IMR-90 (cell line): ENCODE data around the gene AP5B1. TPM values are rescaled to one million over a fixed set of nuclear protein-coding genes. Genes with fewer than 3 reads are reported as not detected.

Source experiments
- ATAC-seq: fragments of 200-7000 bp; cut with Tn5 transposase; 2 replicates; pipeline ENCODE4 v1.9.1; 2020; ENCODE audit warnings: low read depth, mild to moderate bottlenecking, moderate library complexity
- BruUV-seq: library from RNA; stranded (reverse); fragments of 400-500 nt; replicated peaks from 2 replicates; lab custom pipeline; 2021; lab: Mats Ljungman, UMichigan
- CTCF ChIA-PET: fragments of 300-600 bp; formaldehyde crosslinking; extraction: SDS; loops from one replicate; lab custom pipeline; 2021; ENCODE audit warnings: antibody characterized with exemption; lab: Yijun Ruan, JAX
- POLR2A ChIA-PET: fragments of 300-600 bp; sonication (Branson Sonifier 250); formaldehyde crosslinking; loops from one replicate; lab custom pipeline; 2022; ENCODE audit warnings: antibody characterized with exemption; ENCODE audit not compliant: unreplicated experiment; lab: Charles Lee
- DNase-seq: peaks from one replicate; pipeline ENCODE4 v3.0.0; 2013
- H2AFZ ChIP-seq: replicated peaks from 2 replicates; pipeline ENCODE3; 2013; ENCODE audit warnings: low read length, mild to moderate bottlenecking; ENCODE audit not compliant: poor library complexity
- H2AK5ac ChIP-seq: 2 replicates; pipeline ENCODE4 v1.6.1; 2013; ENCODE audit warnings: low read depth, low read length, inconsistent platforms
- H2AK9ac ChIP-seq: replicated peaks from 2 replicates; pipeline ENCODE3; 2013; ENCODE audit warnings: mild to moderate bottlenecking, low read depth, low read length, moderate library complexity; ENCODE audit not compliant: poor library complexity
- H2BK120ac ChIP-seq: 2 replicates; pipeline ENCODE4 v1.6.1; 2013; ENCODE audit warnings: low read depth, low read length, inconsistent platforms
- H2BK15ac ChIP-seq: 3 replicates; pipeline ENCODE4 v1.6.1; 2013; ENCODE audit warnings: low read depth, low read length, inconsistent platforms
- H2BK20ac ChIP-seq: 2 replicates; pipeline ENCODE4 v1.6.1; 2013; ENCODE audit warnings: low read depth, mild to moderate bottlenecking, inconsistent platforms, low read length, moderate library complexity
- H2BK5ac ChIP-seq: 2 replicates; pipeline ENCODE4 v1.6.1; 2013; ENCODE audit warnings: mild to moderate bottlenecking, low read depth, low read length, inconsistent platforms; ENCODE audit not compliant: poor library complexity, severe bottlenecking
- H3K14ac ChIP-seq: replicated peaks from 2 replicates; pipeline ENCODE4 v1.6.1; 2013; ENCODE audit warnings: low read depth, low read length, inconsistent platforms
- H3K18ac ChIP-seq: 2 replicates; pipeline ENCODE4 v1.6.1; 2013; ENCODE audit warnings: low read depth, low read length, control low read depth
- H3K23ac ChIP-seq: 2 replicates; pipeline ENCODE4 v1.6.1; 2013; ENCODE audit warnings: low read depth, low read length, inconsistent platforms
- H3K27ac ChIP-seq: 2 replicates; pipeline ENCODE4 v1.5.1; 2013; ENCODE audit warnings: mild to moderate bottlenecking, control low read depth, low read length; ENCODE audit not compliant: insufficient read depth
- H3K27me3 ChIP-seq: 2 replicates; pipeline ENCODE4 v1.6.1; 2013; ENCODE audit warnings: low read length; ENCODE audit not compliant: control insufficient read depth, insufficient read depth
- H3K36me3 ChIP-seq: 2 replicates; pipeline ENCODE4 v1.6.1; 2013; ENCODE audit warnings: low read length, mixed read lengths; ENCODE audit not compliant: control insufficient read depth, insufficient read depth
- H3K4ac ChIP-seq: 2 replicates; pipeline ENCODE4 v1.6.1; 2013; ENCODE audit warnings: low read depth, low read length, inconsistent platforms
- H3K4me1 ChIP-seq: 2 replicates; pipeline ENCODE4 v1.6.1; 2013; ENCODE audit warnings: low read length, mixed read lengths; ENCODE audit not compliant: control insufficient read depth, insufficient read depth
- H3K4me2 ChIP-seq: 2 replicates; pipeline ENCODE4 v1.6.1; 2013; ENCODE audit warnings: low read depth, mild to moderate bottlenecking, control low read depth, low read length, moderate library complexity
- H3K4me3 ChIP-seq: 2 replicates; pipeline ENCODE4 v1.5.1; 2013; ENCODE audit warnings: low read depth, mild to moderate bottlenecking, control low read depth, low read length, moderate library complexity; ENCODE audit not compliant: insufficient read depth
- H3K56ac ChIP-seq: 2 replicates; pipeline ENCODE4 v1.6.1; 2013; ENCODE audit warnings: low read length, inconsistent platforms; ENCODE audit not compliant: insufficient read depth; ENCODE audit errors: extremely low read depth
- H3K79me1 ChIP-seq, 2 experiments: 2 replicates each; pipeline ENCODE4 v1.6.1; 2013; ENCODE audit warnings: low read length in 2 of 2, inconsistent platforms in 1 of 2, low read depth in 1 of 2
- H3K9ac ChIP-seq: 2 replicates; pipeline ENCODE4 v1.6.1; 2013; ENCODE audit warnings: low read depth, low read length, control low read depth
- H3K9me1 ChIP-seq: 2 replicates; pipeline ENCODE4 v1.6.1; 2013; ENCODE audit warnings: low read length, inconsistent platforms; ENCODE audit not compliant: insufficient read depth
- H3K9me3 ChIP-seq: 2 replicates; pipeline ENCODE4 v1.6.1; 2013; ENCODE audit warnings: low read length; ENCODE audit not compliant: control insufficient read depth, insufficient read depth
- H4K20me1 ChIP-seq: 2 replicates; pipeline ENCODE4 v1.6.1; 2013; ENCODE audit warnings: low read length, inconsistent platforms; ENCODE audit not compliant: insufficient read depth
- H4K5ac ChIP-seq: 2 replicates; pipeline ENCODE4 v1.6.1; 2013; ENCODE audit warnings: mild to moderate bottlenecking, low read depth, low read length, control low read depth
- H4K8ac ChIP-seq, 2 experiments: 2 replicates each; pipeline ENCODE4 v1.6.1; 2013; ENCODE audit warnings: low read depth in 2 of 2, low read length in 2 of 2, control low read depth in 1 of 2, inconsistent platforms in 1 of 2
- H4K91ac ChIP-seq: 2 replicates; pipeline ENCODE4 v1.6.1; 2013; ENCODE audit warnings: low read depth, low read length, inconsistent platforms; ENCODE audit not compliant: insufficient read depth
- BHLHE40 ChIP-seq: fragments of 150-350 bp; IDR thresholded peaks from 2 replicates; pipeline ENCODE4 v1.6.1; 2016; ENCODE audit warnings: mild to moderate bottlenecking, low read depth, low read length
- CEBPB ChIP-seq: IDR thresholded peaks from 2 replicates; pipeline ENCODE4 v1.6.1; 2012; ENCODE audit warnings: low read depth, low read length, improper control_type of control experiment
- CHD1 ChIP-seq: IDR thresholded peaks from 2 replicates; pipeline ENCODE4 v1.6.1; 2012; ENCODE audit warnings: low read depth, low read length, improper control_type of control experiment
- MAFK ChIP-seq: IDR thresholded peaks from 2 replicates; pipeline ENCODE4 v1.6.1; 2012; ENCODE audit warnings: low read depth, low read length, improper control_type of control experiment
- MAZ ChIP-seq: IDR thresholded peaks from 2 replicates; pipeline ENCODE4 v1.6.1; 2012; ENCODE audit warnings: low read depth, mild to moderate bottlenecking, low read length, improper control_type of control experiment, moderate library complexity, borderline replicate concordance
- MXI1 ChIP-seq: IDR thresholded peaks from 2 replicates; pipeline ENCODE4 v1.6.1; 2012; ENCODE audit warnings: low read depth, mild to moderate bottlenecking, low read length, moderate library complexity, borderline replicate concordance
- RCOR1 ChIP-seq: IDR thresholded peaks from 2 replicates; pipeline ENCODE4 v1.6.1; 2012; ENCODE audit warnings: mild to moderate bottlenecking, low read length, improper control_type of control experiment; ENCODE audit not compliant: insufficient replicate concordance
- RFX5 ChIP-seq: IDR thresholded peaks from 2 replicates; pipeline ENCODE4 v1.8.0; 2012; ENCODE audit warnings: low read depth, mild to moderate bottlenecking, low read length, moderate library complexity
- SMC3 ChIP-seq: fragments of 150-350 bp; IDR thresholded peaks from 2 replicates; pipeline ENCODE4 v1.6.1; 2016; ENCODE audit warnings: low read depth, mild to moderate bottlenecking, antibody characterized with exemption, low read length, moderate library complexity
- WGBS, 2 experiments: methylation state at CpG; one replicate each; pipeline versions ENCODE4 v1.1.5 to v1.1.7; 2013; ENCODE audit warnings: missing lambda C conversion rate in 2 of 2; ENCODE audit not compliant: insufficient read length in 1 of 2; ENCODE audit errors: extremely low coverage in 2 of 2; 5-methylcytosine and 5-hydroxymethylcytosine counted together
- dilution Hi-C: fragments of 300-500 bp; cut with HindIII; formaldehyde crosslinking; loops from one replicate; pipeline ENCODE4 v1.14.3; 2018; ENCODE audit warnings: low sequenced_read_pairs; ENCODE audit not compliant: unreplicated experiment
- in situ Hi-C: fragments of 300-500 bp; cut with MboI; formaldehyde crosslinking; loops from 3 replicates; pipeline ENCODE4 v1.14.3; 2019; ENCODE audit warnings: low sequenced_read_pairs, inconsistent platforms, mixed read lengths
- intact Hi-C: fragments of 100-400 bp; cut with micrococcal nuclease; formaldehyde crosslinking; loops from 2 replicates; pipeline ENCODE4 v1.10.0; 2022
- polyA plus RNA-seq, 3 experiments: library from polyadenylated mRNA; depleted of rRNA; stranded (reverse); fragments of >200 nt; gene quantifications; 2 replicates each; pipeline ENCODE4 v1.2.3, GENCODE V29; 2012; ENCODE audit warnings: low replicate concordance in 1 of 3
- total RNA-seq: library from RNA; depleted of rRNA; stranded (reverse); fragments of >200 nt; gene quantifications from 2 replicates; pipeline ENCODE4 v1.2.3, GENCODE V29; 2012
- TF ChIP-seq, protein P1 (sequence below): fragments of 150-350 bp; IDR thresholded peaks from 2 replicates; pipeline ENCODE4 v1.6.1; 2017; ENCODE audit warnings: mild to moderate bottlenecking, antibody characterized with exemption, low read length, low read depth

AP5B1 gene
- total and polyA plus RNA-seq, 2 of the 4 experiments (the other 2 are of a cell fraction): 2.5 to 5.0 TPM

DNA sequence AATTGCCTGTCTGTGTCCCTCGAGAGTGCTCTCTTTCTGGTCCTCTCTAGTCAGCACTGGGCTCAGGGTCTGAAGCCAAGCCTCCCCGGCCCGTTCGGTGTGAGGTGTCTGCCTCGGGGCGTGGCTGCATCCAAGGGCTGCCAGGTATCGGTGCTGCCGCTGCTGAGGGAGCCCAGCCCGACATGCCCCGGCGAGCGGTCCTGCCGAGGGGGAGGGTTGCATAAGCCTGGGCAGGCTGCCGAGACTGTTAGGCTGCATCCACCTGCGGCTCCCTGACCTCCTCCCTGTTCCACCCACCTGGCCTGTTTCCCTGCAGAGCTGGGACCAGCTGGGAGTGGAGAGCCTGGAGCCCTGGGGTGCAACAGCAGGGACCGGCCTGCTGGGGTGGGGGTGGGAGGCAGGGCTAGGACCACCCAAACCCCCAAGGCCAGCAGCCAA, 12.4 kb upstream of the AP5B1 start:
- Histone ChIP-seq H4K5ac (no peak overlapping the region), H2AFZ (no peak overlapping the region), H3K9me3 (no peaks in the 10 kb centered on the region), H2AK9ac (no peak overlapping the region), H2BK20ac (no peak overlapping the region), H3K27ac (no peak overlapping the region), H2BK120ac (no peak overlapping the region), H4K20me1 (no peaks in the 10 kb centered on the region; the same call in 1 of the 2 replicates), H3K18ac (no peak overlapping the region), H4K91ac (no peak overlapping the region), H2BK5ac (no peak overlapping the region), H4K8ac (no peak overlapping the region), H3K27me3 (peaks cover 75% of the 10 kb centered on the region), H3K9ac (no peak overlapping the region), H3K79me1 (no peaks in the 10 kb centered on the region), H3K4me3 (no peak overlapping the region), H3K9me1 (no peaks in the 10 kb centered on the region), H3K23ac (no peak overlapping the region), H3K4me2 (no peak overlapping the region), H3K36me3 (no peaks in the 10 kb centered on the region), H2AK5ac (no peak overlapping the region), H3K4ac (no peak overlapping the region), H3K4me1 (peaks cover 5% of the 10 kb centered on the region; the same call in 1 of the 2 replicates), H3K56ac (no peak overlapping the region), H3K14ac (no peak overlapping the region), H2BK15ac (no peak overlapping the region)
- BruUV-seq: no TSS peak
- POLR2A ChIA-PET: interaction anchor here (0.7 kb wide), 1 partner anchor 13 kb away, joined by 3 read pairs; no protein-coding TSS in a partner anchor
- WGBS, 2 experiments: 100% methylated on average over 1 of the region's 16 CpGs; no CpG with 5 or more reads in 1 of the 2 experiments
- DNase-seq (no peak), ATAC-seq (no peak)
- TF ChIP-seq, protein P1, sequence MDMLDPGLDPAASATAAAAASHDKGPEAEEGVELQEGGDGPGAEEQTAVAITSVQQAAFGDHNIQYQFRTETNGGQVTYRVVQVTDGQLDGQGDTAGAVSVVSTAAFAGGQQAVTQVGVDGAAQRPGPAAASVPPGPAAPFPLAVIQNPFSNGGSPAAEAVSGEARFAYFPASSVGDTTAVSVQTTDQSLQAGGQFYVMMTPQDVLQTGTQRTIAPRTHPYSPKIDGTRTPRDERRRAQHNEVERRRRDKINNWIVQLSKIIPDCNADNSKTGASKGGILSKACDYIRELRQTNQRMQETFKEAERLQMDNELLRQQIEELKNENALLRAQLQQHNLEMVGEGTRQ: no peak
- TF ChIP-seq MXI1 (no peak), RFX5 (no peak), CEBPB (no peak), MAFK (no peak), BHLHE40 (no peak), RCOR1 (no peak), MAZ (no peak), CHD1 (no peak), SMC3 (no peak)
- CTCF ChIA-PET: interaction anchor here (0.6 kb wide), 1 partner anchor 52 kb away, joined by 3 read pairs; no protein-coding TSS in a partner anchor
- intact Hi-C loops (no loop called here), in situ Hi-C loops (no loop called here), dilution Hi-C loops (no loop called here)
